B cell (primary cell): ENCODE measurements around the gene MICAL3.

Source experiments
- EZH2 ChIP-seq: IDR thresholded peaks from 2 replicates; pipeline ENCODE4 v1.6.1; 2012; ENCODE audit warnings: borderline replicate concordance, low read depth, mild to moderate bottlenecking, moderate library complexity, low read length; ENCODE audit not compliant: insufficient read depth, poor library complexity, severe bottlenecking
- TF ChIP-seq, protein P1 (sequence below): fragments of 200-600 bp; IDR thresholded peaks from one replicate; pipeline ENCODE4 v1.8.0; 2022; ENCODE audit warnings: antibody characterized with exemption, mild to moderate bottlenecking

GRCh38 chr22:17761138-17761488 is 263.2 kb downstream of the MICAL3 start:
- TF ChIP-seq, protein P1, sequence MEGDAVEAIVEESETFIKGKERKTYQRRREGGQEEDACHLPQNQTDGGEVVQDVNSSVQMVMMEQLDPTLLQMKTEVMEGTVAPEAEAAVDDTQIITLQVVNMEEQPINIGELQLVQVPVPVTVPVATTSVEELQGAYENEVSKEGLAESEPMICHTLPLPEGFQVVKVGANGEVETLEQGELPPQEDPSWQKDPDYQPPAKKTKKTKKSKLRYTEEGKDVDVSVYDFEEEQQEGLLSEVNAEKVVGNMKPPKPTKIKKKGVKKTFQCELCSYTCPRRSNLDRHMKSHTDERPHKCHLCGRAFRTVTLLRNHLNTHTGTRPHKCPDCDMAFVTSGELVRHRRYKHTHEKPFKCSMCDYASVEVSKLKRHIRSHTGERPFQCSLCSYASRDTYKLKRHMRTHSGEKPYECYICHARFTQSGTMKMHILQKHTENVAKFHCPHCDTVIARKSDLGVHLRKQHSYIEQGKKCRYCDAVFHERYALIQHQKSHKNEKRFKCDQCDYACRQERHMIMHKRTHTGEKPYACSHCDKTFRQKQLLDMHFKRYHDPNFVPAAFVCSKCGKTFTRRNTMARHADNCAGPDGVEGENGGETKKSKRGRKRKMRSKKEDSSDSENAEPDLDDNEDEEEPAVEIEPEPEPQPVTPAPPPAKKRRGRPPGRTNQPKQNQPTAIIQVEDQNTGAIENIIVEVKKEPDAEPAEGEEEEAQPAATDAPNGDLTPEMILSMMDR: no peak
- TF ChIP-seq EZH2: no peak
